MCF 10A (cell line): ENCODE results near the gene NCBP1. TPM values are rescaled to one million over a fixed set of nuclear protein-coding genes. Genes with fewer than 3 reads are reported as not detected.
A peak's percentile ranks its signal among the peaks of the same experiment; 100 is the strongest.
"Not testable (repeated sequence)": the region's sequence is repeated elsewhere in the genome, so short reads cannot be mapped to it uniquely, and the experiment has no call there.

Experiments
- Bru-seq: library from RNA; stranded (reverse); fragments of 400-500 nt; gene quantifications from one replicate; lab custom pipeline; 2021; lab: Mats Ljungman, UMichigan
- BruChase-seq, 2 experiments: library from RNA; stranded (reverse); fragments of 400-500 nt; gene quantifications; one replicate each; lab custom pipeline; 2021; lab: Mats Ljungman, UMichigan
- BruUV-seq: library from RNA; stranded (reverse); fragments of 400-500 nt; replicated peaks from 2 replicates; lab custom pipeline; 2021; lab: Mats Ljungman, UMichigan
- CTCF ChIA-PET: fragments of 300-600 bp; sonication (Branson Sonifier 250); formaldehyde crosslinking; extraction: SDS; loops from one replicate; lab custom pipeline; 2021; ENCODE audit warnings: antibody characterized with exemption, inconsistent platforms; lab: Yijun Ruan, JAX
- POLR2A ChIA-PET: fragments of 300-600, 350-650 bp; sonication (Branson Sonifier 250); formaldehyde crosslinking; extraction: SDS; loops from one replicate; lab custom pipeline; 2020; ENCODE audit warnings: antibody characterized with exemption, inconsistent platforms; lab: Yijun Ruan, JAX
- DNase-seq: peaks from one replicate; pipeline ENCODE4 v3.0.0-alpha.2; 2018; ENCODE audit not compliant: unreplicated experiment
- H3K27ac Mint-ChIP-seq: one replicate; pipeline ENCODE4 v1.8.0; 2022; ENCODE audit warnings: mild to moderate bottlenecking, low read depth, mixed read lengths; ENCODE audit not compliant: unreplicated experiment
- H3K27me3 Mint-ChIP-seq: one replicate; pipeline ENCODE4 v1.8.0; 2022; ENCODE audit warnings: mixed read lengths; ENCODE audit not compliant: insufficient read depth, unreplicated experiment
- H3K36me3 Mint-ChIP-seq: one replicate; pipeline ENCODE4 v1.8.0; 2022; ENCODE audit warnings: mild to moderate bottlenecking, moderate library complexity, mixed read lengths; ENCODE audit not compliant: insufficient read depth, unreplicated experiment
- H3K4me1 Mint-ChIP-seq: one replicate; pipeline ENCODE4 v1.8.0; 2022; ENCODE audit warnings: mixed read lengths; ENCODE audit not compliant: insufficient read depth, unreplicated experiment
- H3K4me3 Mint-ChIP-seq: one replicate; pipeline ENCODE4 v1.8.0; 2022; ENCODE audit warnings: mild to moderate bottlenecking, moderate library complexity, mixed read lengths; ENCODE audit not compliant: unreplicated experiment
- H3K9me3 Mint-ChIP-seq: one replicate; pipeline ENCODE4 v1.8.0; 2022; ENCODE audit warnings: mixed read lengths; ENCODE audit not compliant: unreplicated experiment
- CTCF ChIP-seq: fragments of 200-600 bp; IDR thresholded peaks from one replicate; pipeline ENCODE4 v1.8.0; 2022; ENCODE audit warnings: antibody characterized with exemption, mild to moderate bottlenecking; ENCODE audit not compliant: unreplicated experiment
- intact Hi-C: fragments of 100-400 bp; cut with micrococcal nuclease; formaldehyde crosslinking; loops from 2 replicates; pipeline ENCODE4 v1.14.1; 2022
- long read RNA-seq: library from polyadenylated mRNA; stranded (forward); transcript quantifications from one replicate; pipeline ENCODE4 v2.0.0, GENCODE V29; 2022
- total RNA-seq: library from RNA; stranded (reverse); gene quantifications from 2 replicates; pipeline ENCODE4 v1.2.3, GENCODE V29; 2022

Gene NCBP1
- total RNA-seq (35.6 and 38.7 TPM in 2 replicates), Bru-seq, nascent RNA (percentile 87 among the genes with signal in this experiment), BruChase-seq, experiment 1, labeled RNA remaining after a 6-hour chase (percentile 79 among the genes with signal in this experiment), BruChase-seq, experiment 2, labeled RNA remaining after a 2-hour chase (percentile 82 among the genes with signal in this experiment)
- long read RNA-seq, full-length matches to known transcripts: 50 of 68 reads
- long read RNA-seq, partial matches to known transcripts: 4 of 68 reads
- long read RNA-seq, other reads (novel, unspliced or antisense): 14 of 68 reads

- BruUV-seq: no TSS peak
- POLR2A ChIA-PET: interaction anchor here (0.6 to 3.9 kb wide), 41 partner anchors 9 to 1724 kb away, joined by 3 to 47 read pairs (median 4); partner anchors contain the start of genes ANP32B, NANS, TBC1D2 and TDRD7
Observed at GRCh38 chr9:97632985-97633858, at the start of gene NCBP1, which contains the start of gene TSTD2. NCBP1 (plus strand) TSS chr9:97633821; CDS start chr9:97633882, 61 bp downstream. TSTD2 (minus strand) TSS chr9:97633368; CDS start chr9:97627562, 5,806 bp downstream.

GRCh38 chr9:97584778-97585177, 48.8 kb upstream of the NCBP1 start:
- POLR2A ChIA-PET, H3K27ac Mint-ChIP-seq, H3K36me3 Mint-ChIP-seq, DNase-seq, BruUV-seq, H3K4me3 Mint-ChIP-seq, intact Hi-C loops, CTCF ChIA-PET, H3K4me1 Mint-ChIP-seq, H3K9me3 Mint-ChIP-seq, H3K27me3 Mint-ChIP-seq: not testable (repeated sequence)

More at GRCh38 chr9:97632985-97633858, at the start of gene NCBP1, which contains the start of gene TSTD2:
- Mint-ChIP-seq H3K27me3 (no peaks in the 10 kb centered on the region), H3K36me3 (peaks cover 4% of the 10 kb centered on the region), H3K4me1 (peaks cover 34% of the 10 kb centered on the region), H3K27ac (peak within 1 kb of the TSS; percentile 99), H3K9me3 (no peaks in the 10 kb centered on the region), H3K4me3 (peak within 1 kb of the TSS; percentile 83)
- intact Hi-C loops: loop anchor here (5.0 kb wide), 1 partner anchor 269 kb away; no protein-coding TSS in a partner anchor
- no peak for TF ChIP-seq CTCF
- CTCF ChIA-PET: interaction anchor here (0.7 to 3.4 kb wide), 6 partner anchors 9 to 172 kb away, joined by 3 to 27 read pairs (median 4); no protein-coding TSS in a partner anchor
- peak; percentile 98 for DNase-seq

DNA sequence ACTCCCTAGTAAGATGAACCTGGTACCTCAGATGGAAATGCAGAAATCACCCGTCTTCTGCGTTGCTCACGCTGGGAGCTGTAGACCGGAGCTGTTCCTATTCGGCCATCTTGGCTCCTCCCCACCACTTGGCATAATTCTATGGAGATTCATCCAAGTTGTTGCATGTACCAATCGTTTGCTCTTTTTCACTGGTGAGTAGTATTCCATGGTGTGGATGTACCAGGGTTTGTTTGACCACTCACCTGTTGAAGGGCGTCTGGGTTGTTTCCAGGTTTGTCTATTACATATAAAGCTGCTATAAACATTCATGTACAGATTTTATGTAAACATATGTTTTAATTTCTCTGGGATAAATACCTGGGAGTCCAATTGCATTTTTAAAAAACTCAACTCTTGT, 46.7 kb upstream of the NCBP1 start:
- H3K4me3 Mint-ChIP-seq, intact Hi-C loops, POLR2A ChIA-PET, H3K4me1 Mint-ChIP-seq, DNase-seq, H3K36me3 Mint-ChIP-seq, H3K27ac Mint-ChIP-seq, H3K27me3 Mint-ChIP-seq, BruUV-seq, H3K9me3 Mint-ChIP-seq: not testable (repeated sequence)
- CTCF ChIA-PET: interaction anchor here (1.4 kb wide), 1 partner anchor 12 kb away, joined by 3 read pairs; no protein-coding TSS in a partner anchor

DNA sequence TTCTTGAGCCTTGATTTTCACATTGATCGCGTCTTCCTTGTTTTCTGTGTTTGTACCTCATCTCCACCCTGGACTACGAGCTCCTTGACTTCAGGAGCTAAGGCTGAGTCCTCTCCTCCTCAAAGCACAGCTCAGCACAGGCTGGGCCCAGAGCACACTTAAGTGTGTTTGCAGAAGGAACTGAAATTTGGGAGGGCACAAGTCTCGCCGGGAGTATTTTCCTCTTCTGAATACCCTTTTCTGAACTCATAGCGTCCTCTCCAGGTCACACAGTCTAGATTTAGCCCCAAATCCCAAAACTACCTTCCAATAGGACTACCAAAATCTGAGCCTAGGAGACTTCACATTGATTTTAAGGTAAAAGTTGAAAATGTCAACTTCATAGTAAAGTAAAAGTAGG, 42.1 kb upstream of the NCBP1 start:
- Mint-ChIP-seq H3K27me3 (no peaks in the 10 kb centered on the region), H3K27ac (no peak overlapping the region), H3K9me3 (no peaks in the 10 kb centered on the region), H3K4me1 (peaks cover 5% of the 10 kb centered on the region), H3K36me3 (no peaks in the 10 kb centered on the region), H3K4me3 (no peak overlapping the region)
- DNase-seq: no peak
- POLR2A ChIA-PET: no interaction called here
- intact Hi-C loops: no loop called here
- no peak for TF ChIP-seq CTCF
- CTCF ChIA-PET: interaction anchor here (0.8 to 2.2 kb wide), 3 partner anchors 23 to 180 kb away, joined by 3 to 9 read pairs (median 5); no protein-coding TSS in a partner anchor
- BruUV-seq: no TSS peak
